Measurements from ENCODE around the gene DDX41.

DDX41 gene

GRCh38 chr5:177514541-177514940 is 2.2 kb downstream of the DDX41 start:
- Mint-ChIP-seq H3K9me3 (no peaks in the 10 kb centered on the region), H3K4me3 (peak overlapping the region; percentile 91 to 95 (median 92)), H3K27me3 (ENCODE audit: low read depth) (no peaks in the 10 kb centered on the region), H3K27ac (no peak overlapping the region), H3K36me3 (ENCODE audit: low read depth) (peaks cover 45% of the 10 kb centered on the region), H3K4me1 (peaks cover 15% of the 10 kb centered on the region)
- TF ChIP-seq CTCF (IDR thresholded peaks at IDR 0.05; ENCODE audit: unreplicated experiment in 3 of 3): no peak

DNA sequence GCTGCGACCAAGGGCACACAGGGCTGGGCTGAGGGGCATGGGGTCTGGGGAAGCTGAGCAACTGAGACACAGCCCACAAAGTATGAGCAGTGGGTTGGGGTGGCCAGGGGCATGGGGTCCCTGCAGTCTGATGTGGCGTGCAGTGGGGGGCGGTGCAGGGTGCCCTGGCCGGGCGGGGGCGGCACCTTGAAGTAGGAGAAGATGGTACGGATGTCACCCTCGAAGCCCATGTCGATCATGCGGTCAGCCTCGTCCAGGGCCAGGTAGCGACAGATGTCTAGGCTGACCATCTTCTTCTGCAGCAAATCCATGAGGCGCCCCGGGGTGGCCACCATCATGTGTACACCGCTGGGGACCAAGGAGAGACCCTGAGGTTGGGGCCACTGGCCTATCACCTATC is 3.3 kb downstream of the DDX41 start:
- H3K4me3 Mint-ChIP-seq: peak overlapping the region in 2 of 3 experiments; percentile 54 to 58
- H3K36me3 Mint-ChIP-seq (ENCODE audit: low read depth): peaks cover 43% of the 10 kb centered on the region
- peaks cover 20% of the 10 kb centered on the region for H3K4me1 Mint-ChIP-seq
- no peak overlapping the region for H3K27ac Mint-ChIP-seq
- no peaks in the 10 kb centered on the region for H3K9me3 Mint-ChIP-seq
- no peak for TF ChIP-seq CTCF (IDR thresholded peaks at IDR 0.05; ENCODE audit: unreplicated experiment in 3 of 3)
- H3K27me3 Mint-ChIP-seq (ENCODE audit: low read depth): no peaks in the 10 kb centered on the region

DNA sequence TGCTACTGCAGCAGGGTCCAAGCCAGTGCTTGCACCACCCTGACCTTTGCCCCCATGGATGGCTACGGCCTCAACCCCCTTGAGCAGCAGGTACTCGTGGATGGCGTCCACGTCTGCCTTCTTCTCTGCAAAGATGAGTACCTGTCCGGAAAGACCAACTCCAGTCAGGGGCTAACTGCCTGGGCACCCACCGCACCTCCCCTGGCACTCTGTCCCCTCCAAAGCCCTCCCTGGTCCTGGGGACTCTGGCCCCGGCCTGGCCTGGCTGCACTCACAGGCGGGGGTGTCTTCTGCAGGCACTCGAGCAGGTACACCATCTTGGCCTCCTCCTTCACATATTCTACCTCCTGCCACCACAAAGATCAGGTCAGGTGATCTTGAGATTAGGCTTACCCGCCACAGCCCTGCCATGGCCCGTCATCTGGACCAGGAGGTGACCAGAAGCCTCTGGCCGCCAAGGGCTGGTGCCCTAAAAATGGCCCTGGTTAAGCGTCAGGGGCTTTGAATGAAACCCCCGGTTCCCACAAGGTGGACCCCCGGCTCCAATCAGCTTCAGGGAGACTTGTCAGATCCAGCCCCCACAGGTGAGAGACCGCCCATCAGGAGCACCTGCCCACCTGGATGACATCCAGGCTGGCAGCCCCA is 3.9 kb downstream of the DDX41 start:
- H3K27me3 Mint-ChIP-seq (ENCODE audit: low read depth): peaks cover under 1% of the 10 kb centered on the region
- H3K27ac Mint-ChIP-seq: no peak overlapping the region
- peaks cover 44% of the 10 kb centered on the region for H3K36me3 Mint-ChIP-seq (ENCODE audit: low read depth)
- H3K4me3 Mint-ChIP-seq: peak overlapping the region; percentile 32 to 48 (median 44)
- H3K4me1 Mint-ChIP-seq: peaks cover 20% of the 10 kb centered on the region
- TF ChIP-seq CTCF (IDR thresholded peaks at IDR 0.05; ENCODE audit: unreplicated experiment in 3 of 3): no peak
- H3K9me3 Mint-ChIP-seq: no peaks in the 10 kb centered on the region

GRCh38 chr5:177511796-177512675 is 4.7 kb downstream of the DDX41 start:
- Mint-ChIP-seq H3K27ac (no peak overlapping the region), H3K4me1 (peaks cover 19% of the 10 kb centered on the region), H3K9me3 (no peaks in the 10 kb centered on the region), H3K4me3 (no peak overlapping the region), H3K27me3 (ENCODE audit: low read depth) (peaks cover 4% of the 10 kb centered on the region), H3K36me3 (ENCODE audit: low read depth) (peaks cover 52% of the 10 kb centered on the region)
- no peak for TF ChIP-seq CTCF (IDR thresholded peaks at IDR 0.05; ENCODE audit: unreplicated experiment in 3 of 3)

DNA sequence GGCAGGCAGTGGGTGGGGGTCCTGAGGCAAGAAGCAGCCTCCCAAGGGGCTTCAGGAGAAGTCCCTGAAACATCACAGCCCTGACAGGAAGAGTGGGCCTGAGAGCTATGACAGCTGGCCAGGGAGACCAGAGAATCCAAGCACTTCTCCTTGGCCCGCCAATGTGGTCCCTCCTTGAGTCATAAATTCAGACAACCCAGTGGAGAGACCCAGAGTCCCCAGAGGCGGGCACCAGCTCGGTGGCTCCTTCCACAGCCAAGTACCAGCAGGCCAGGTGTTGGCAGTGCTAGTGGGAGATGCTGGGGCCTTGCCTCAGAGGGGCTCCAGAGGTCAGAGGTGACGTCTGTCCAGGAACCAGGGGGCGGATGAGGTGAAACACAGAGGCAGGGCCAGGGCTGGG is 5.6 kb downstream of the DDX41 start:
- Mint-ChIP-seq H3K27me3 (ENCODE audit: low read depth) (peaks cover 4% of the 10 kb centered on the region), H3K36me3 (ENCODE audit: low read depth) (peaks cover 48% of the 10 kb centered on the region), H3K4me3 (peak overlapping the region in 1 of 3 experiments; percentile 24), H3K9me3 (no peaks in the 10 kb centered on the region), H3K4me1 (peaks cover 15% of the 10 kb centered on the region), H3K27ac (no peak overlapping the region)
- TF ChIP-seq CTCF (IDR thresholded peaks at IDR 0.05; ENCODE audit: unreplicated experiment in 3 of 3): no peak
